ENCODE results near the gene ATP6V1F.

The ATP6V1F gene

GRCh38 chr7:128862571-128863432 lies at the start of gene ATP6V1F:
TSS of gene ATP6V1F (plus strand) at chr7:128862856. CDS start at chr7:128862905, 49 bp downstream.
- peak; percentile 99 for DNase-seq (ENCODE audit: low read depth)

- DNase-seq (ENCODE audit: low read depth), result no peak
Observed at GRCh38 chr7:128814499-128814898, 48.2 kb upstream of the ATP6V1F start.

- DNase-seq (ENCODE audit: low read depth), result no peak
Observed at GRCh38 chr7:128815289-128815942, 47.2 kb upstream of the ATP6V1F start.

- DNase-seq (ENCODE audit: low read depth), result no peak
Observed at GRCh38 chr7:128818694-128819093, 44.0 kb upstream of the ATP6V1F start.

GRCh38 chr7:128821724-128822123 lies 40.9 kb upstream of the ATP6V1F start:
- DNase-seq (ENCODE audit: low read depth), result no peak

- DNase-seq (ENCODE audit: low read depth), result no peak
Observed at GRCh38 chr7:128826512-128826911, 36.1 kb upstream of the ATP6V1F start.

- DNase-seq (ENCODE audit: low read depth), result no peak
Observed at GRCh38 chr7:128826916-128827247, 35.8 kb upstream of the ATP6V1F start.

GRCh38 chr7:128827248-128827958 lies 35.3 kb upstream of the ATP6V1F start:
- no peak for DNase-seq (ENCODE audit: low read depth)

GRCh38 chr7:128827971-128828711 lies 34.5 kb upstream of the ATP6V1F start:
- DNase-seq (ENCODE audit: low read depth), result no peak

- no peak for DNase-seq (ENCODE audit: low read depth)
Observed at GRCh38 chr7:128829391-128830166, 33.1 kb upstream of the ATP6V1F start.

GRCh38 chr7:128830231-128831177 lies 32.2 kb upstream of the ATP6V1F start, which contains the start of gene FLNC:
TSS of gene FLNC (plus strand) at chr7:128830406. CDS start at chr7:128830638, 232 bp downstream.
- DNase-seq (ENCODE audit: low read depth), result no peak

- DNase-seq (ENCODE audit: low read depth), result no peak
Observed at GRCh38 chr7:128831178-128831993, 31.3 kb upstream of the ATP6V1F start.

- DNase-seq (ENCODE audit: low read depth), result no peak
Observed at GRCh38 chr7:128831994-128832879, 30.4 kb upstream of the ATP6V1F start.

- no peak for DNase-seq (ENCODE audit: low read depth)
Observed at GRCh38 chr7:128832880-128833147, 29.8 kb upstream of the ATP6V1F start.

- no peak for DNase-seq (ENCODE audit: low read depth)
Observed at GRCh38 chr7:128833148-128833945, 29.3 kb upstream of the ATP6V1F start.

- no peak for DNase-seq (ENCODE audit: low read depth)
Observed at GRCh38 chr7:128833946-128834325, 28.7 kb upstream of the ATP6V1F start.

- DNase-seq (ENCODE audit: low read depth), result no peak
Observed at GRCh38 chr7:128835231-128835751, 27.4 kb upstream of the ATP6V1F start.

Data from stimulated activated CD8-positive, alpha-beta memory T cell treated with anti-CD3 and anti-CD28 coated beads, Interleukin-15, amount 100 ng/mL, for 24 hours (primary cell).